ENCODE measurements around the gene SCN8A.

- TF ChIP-seq CTCF (IDR thresholded peaks at IDR 0.05), result no peak
- no peak for TF ChIP-seq POLR2AphosphoS5 (IDR thresholded peaks at IDR 0.05)
These were observed 245.8 kb downstream of the SCN8A start for GRCh38 chr12:51836827-51837173.

Measured in prostate gland (tissue), 2 donors.